GM10266 (cell line): ENCODE data around the gene REV1.

Experiments used
- DNase-seq: peaks from one replicate; pipeline ENCODE4 v3.0.0; 2012; ENCODE audit errors: extremely low spot score
- TF ChIP-seq, protein P1 (sequence below): IDR thresholded peaks from 2 replicates; pipeline ENCODE4 v1.5.1; 2012; ENCODE audit warnings: mild to moderate bottlenecking, low read depth; ENCODE audit not compliant: control insufficient read depth, insufficient read depth; ENCODE audit errors: missing control alignments

Gene REV1

GRCh38 chr2:99492721-99493120 lies 2.9 kb upstream of the REV1 start:
- DNase-seq, result no peak
- TF ChIP-seq, protein P1, sequence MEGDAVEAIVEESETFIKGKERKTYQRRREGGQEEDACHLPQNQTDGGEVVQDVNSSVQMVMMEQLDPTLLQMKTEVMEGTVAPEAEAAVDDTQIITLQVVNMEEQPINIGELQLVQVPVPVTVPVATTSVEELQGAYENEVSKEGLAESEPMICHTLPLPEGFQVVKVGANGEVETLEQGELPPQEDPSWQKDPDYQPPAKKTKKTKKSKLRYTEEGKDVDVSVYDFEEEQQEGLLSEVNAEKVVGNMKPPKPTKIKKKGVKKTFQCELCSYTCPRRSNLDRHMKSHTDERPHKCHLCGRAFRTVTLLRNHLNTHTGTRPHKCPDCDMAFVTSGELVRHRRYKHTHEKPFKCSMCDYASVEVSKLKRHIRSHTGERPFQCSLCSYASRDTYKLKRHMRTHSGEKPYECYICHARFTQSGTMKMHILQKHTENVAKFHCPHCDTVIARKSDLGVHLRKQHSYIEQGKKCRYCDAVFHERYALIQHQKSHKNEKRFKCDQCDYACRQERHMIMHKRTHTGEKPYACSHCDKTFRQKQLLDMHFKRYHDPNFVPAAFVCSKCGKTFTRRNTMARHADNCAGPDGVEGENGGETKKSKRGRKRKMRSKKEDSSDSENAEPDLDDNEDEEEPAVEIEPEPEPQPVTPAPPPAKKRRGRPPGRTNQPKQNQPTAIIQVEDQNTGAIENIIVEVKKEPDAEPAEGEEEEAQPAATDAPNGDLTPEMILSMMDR, result no peak

DNA sequence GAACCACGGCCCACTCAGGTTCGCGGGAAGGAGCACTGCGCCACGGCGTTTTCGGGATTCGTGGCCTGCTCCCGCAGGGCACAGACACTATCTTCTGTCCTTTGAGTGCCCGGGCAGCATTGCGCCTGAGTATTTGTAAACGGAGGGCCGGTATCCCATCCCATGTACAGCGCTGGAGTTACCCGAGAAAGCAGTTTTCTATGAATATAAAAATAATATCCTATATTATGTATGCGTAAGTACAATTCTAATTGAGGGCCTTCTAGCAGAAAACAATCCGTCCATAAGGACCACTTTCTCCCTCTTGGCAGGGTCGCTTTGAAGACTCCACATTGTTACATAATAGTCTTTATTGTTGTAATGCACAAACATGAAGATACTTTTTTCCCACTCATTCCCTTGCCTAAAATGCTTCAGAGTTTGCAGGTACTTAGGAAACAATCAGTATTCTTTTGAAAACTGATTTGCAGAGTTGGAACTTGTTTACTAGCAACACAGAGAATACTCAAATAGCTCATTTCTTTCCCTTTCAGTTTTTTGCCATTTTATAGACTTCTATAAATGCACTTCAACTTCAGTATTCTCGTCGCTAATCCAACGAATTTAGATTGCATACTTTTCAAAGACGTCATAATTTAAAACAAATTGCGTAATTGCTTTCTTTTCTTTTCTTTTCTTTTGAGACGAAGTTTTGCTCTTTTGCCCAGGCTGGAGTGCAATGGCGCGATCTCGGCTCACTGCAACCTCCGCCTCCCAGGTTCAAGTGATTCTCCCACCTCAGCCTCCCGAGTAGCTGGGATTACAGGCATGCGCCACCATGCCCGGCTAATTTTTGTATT lies 1.0 kb upstream of the REV1 start:
- TF ChIP-seq, protein P1, result no peak
- DNase-seq, result no peak

DNA sequence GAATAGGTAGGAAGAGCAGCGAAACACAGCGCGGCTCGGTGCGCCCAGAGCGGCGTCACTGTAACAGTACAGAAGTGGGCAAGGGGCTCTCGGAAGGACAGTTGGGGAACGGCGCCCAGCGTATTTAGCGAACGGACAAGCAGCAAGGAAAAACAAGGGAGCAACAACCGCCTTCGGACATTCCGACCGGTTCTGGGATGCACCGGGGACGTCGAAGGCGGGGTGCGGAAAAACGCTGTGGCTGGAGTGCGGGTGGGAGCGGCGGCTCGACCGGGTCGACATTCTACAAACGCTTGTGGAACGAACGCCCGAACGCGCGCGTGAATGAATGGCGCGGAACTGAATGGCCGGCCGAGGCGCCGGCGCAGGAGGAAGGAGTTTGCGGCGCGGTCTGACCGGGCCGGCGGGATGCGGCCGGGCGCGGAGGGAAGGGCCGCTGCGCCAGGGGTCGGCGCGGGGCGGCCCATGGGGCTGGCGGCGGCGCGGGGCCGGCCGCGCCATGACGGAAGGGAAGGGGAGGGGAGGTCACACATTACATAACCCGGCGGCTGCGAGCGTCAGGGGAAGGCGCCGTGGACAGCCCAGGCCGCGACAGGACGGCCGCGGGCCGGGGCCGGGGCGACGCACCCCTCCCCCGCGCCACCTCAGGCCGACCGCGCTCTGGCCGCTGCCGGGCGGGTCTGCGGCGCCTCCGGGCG lies 605 bp downstream of the REV1 start:
- peak; percentile 81 for DNase-seq
- TF ChIP-seq, protein P1, result no peak

DNA sequence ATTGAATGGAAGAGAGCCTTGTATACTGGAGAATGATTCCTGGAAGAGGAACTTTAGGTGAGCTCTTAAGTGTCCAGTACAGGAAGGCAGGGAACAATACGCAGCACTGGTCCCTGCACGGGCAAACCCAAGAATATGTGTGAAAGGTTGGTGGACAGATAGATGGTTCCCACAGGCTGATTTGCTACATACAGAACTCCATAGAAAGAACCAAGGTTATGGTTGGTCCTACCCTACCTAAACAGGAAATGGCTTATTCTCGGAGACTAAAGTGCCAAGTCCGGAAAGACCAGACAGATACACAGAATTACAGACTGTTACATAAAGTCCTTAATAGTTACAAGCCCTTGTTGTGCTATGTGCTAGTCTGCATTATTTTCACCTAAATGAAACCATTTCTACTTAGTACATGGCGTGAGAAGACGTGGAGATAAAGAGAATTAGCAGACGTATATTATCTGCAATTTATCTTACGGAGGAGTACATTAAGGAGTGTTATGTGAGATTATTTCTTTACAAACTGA lies 1.2 kb downstream of the REV1 start:
- TF ChIP-seq, protein P1, result no peak
- DNase-seq, result peak; percentile 37

DNA sequence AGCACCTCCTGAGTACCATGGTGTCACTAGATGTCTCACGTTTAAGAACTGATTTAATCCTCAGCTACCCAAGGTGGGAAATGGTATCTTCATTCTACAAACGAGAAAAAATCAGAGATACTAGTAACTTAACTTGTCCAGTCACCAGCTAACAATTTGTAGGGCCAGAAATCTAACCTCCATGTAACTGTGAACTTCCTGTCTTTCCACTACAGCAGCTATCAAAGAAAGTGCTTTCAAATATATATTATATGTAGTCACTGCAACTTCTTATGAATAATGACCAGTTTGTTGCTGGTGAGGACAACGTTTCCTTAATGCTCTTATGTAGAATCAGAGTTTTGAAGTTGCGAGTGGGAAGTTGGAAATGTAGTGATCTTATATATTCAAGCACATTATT lies 1.9 kb downstream of the REV1 start:
- DNase-seq, result no peak
- TF ChIP-seq, protein P1, result no peak

DNA sequence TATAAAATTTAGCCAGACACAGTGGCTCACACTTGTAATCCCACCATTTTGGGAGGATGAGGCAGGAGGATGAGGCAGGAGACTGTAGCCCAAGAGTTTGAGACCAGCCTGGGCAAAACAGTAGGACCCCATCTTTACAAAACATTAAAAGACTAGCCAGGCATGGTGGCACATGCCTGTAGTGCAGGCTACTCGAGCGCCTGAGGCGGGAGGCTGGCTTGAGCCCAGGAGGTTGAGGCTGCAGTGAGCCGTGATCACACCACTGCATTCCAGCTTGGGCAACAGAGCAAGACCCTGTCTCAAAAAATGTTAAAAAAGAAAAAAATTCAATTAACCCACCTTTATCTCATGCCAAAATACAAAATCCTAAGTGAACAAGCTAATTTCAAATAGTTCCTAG lies 4.0 kb downstream of the REV1 start:
- TF ChIP-seq, protein P1, result no peak
- no peak for DNase-seq

DNA sequence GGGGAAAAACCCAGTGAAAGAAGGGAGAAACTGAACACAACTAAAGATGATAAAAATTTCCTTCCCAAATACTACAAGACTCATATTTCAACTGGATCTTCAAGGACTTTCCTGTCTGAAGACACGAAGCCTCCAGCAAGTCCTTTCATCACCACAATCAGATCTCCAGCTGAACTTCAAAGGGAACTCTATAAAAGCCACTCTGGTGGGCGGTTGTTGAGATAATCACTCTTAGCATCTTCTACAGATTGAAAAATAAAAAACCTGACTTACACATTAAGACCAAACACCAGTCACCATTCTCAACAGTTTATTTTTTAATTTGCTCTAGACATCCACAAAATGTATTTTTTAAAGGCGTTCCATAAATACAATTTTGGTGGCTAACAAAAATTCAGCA lies 4.4 kb downstream of the REV1 start:
- TF ChIP-seq, protein P1, result no peak
- DNase-seq, result no peak
